CD4-positive, alpha-beta T cell treated with Interleukin-2 at 100 ng/mL for 4 hours (primary cell): Measurements from ENCODE around the gene NFU1.
"Not testable (repeated sequence)": the region's sequence is repeated elsewhere in the genome, so short reads cannot be mapped to it uniquely, and the experiment has no call there.

Experiments used
- DNase-seq: peaks from one replicate; pipeline ENCODE4 v3.0.0-alpha.2; 2020; ENCODE audit warnings: low spot score

Gene NFU1

GRCh38 chr2:69387770-69388481 lies 49.3 kb downstream of the NFU1 start:
- DNase-seq, result no peak

GRCh38 chr2:69386789-69387734 lies 50.2 kb downstream of the NFU1 start, which contains the start of gene GFPT1:
GFPT1 (minus strand) TSS chr2:69387227; CDS start chr2:69387071, 156 bp downstream.
- peak; percentile 91 for DNase-seq

- DNase-seq, result no peak
These were observed 50.9 kb downstream of the NFU1 start for GRCh38 chr2:69386360-69386759.

DNA sequence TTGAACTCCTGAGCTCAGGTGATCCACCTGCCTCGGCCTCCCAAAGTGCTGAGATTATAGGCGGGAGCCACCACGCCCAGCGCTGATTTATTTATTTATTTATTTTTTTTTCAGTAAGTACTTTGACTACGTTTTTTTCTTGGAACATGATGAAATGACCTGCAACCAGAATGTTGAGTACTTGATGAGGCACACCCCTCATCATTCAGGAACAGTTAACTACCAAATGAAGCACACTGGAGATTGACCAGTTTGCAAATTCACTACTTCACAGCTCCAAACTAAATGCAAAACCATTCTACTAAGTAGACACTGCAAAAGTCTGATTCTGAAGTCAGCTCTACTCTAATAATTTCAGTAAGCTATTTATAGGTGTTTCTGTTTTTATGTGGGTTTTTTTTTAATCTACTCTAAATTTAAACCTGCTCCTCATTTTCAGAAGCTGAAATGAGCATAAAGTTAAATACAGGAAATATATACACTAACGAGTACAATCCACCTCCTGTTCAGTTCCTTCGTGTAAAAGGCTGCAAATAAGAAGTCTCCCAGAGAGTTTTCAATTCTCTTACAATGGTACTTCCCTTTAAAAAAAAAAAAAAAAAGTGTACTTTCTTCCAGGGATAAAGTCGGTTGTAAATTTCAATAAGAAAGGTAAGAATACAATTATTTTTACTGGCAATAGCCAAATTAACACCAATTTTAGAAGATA lies 51.6 kb downstream of the NFU1 start:
- no peak for DNase-seq

DNA sequence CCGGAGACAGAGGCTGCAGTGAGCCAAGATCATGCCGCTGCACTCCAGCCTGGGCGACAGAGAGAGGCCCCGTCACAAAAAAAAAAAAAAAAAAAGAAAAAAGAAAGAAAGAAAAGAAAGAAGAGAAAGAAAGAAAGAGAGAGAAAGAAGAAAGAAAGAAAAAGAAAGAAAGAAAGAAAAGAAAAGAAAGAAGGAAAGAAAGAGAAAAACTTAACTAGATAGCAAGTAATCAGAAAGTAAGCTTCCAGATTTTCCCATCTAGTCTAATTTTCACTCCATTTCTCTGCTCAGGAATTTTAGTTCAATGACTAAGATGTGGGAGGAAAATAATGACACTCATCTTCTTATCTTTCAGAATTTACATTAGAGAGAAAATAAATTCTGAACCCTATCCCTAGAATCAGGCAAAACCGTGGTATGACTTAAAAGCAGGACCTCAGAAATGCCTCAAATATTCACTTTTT lies 52.6 kb downstream of the NFU1 start:
- no peak for DNase-seq

GRCh38 chr2:69383176-69383812 lies 53.9 kb downstream of the NFU1 start:
- DNase-seq, result no peak

DNA sequence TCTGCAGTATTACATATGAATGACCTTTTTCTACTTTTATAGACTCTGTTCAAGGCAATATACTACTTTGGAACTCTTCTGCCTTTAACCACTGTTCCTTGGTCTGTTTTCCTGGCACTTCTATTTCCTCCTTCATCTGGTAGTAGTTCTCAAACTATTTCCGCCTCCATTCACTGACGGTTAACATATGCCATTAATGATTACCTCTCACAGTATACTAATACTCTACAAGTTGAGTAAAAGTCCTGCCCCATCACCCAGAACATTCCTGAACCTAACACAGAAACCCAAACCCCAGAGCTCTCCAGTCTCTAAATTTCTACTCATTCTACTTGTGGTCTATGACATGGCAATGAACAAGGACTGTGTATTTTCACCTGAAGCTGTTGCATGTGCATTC lies 54.7 kb downstream of the NFU1 start:
- DNase-seq, result no peak

- DNase-seq, result no peak
These were observed 55.9 kb downstream of the NFU1 start for GRCh38 chr2:69381337-69381737.

DNA sequence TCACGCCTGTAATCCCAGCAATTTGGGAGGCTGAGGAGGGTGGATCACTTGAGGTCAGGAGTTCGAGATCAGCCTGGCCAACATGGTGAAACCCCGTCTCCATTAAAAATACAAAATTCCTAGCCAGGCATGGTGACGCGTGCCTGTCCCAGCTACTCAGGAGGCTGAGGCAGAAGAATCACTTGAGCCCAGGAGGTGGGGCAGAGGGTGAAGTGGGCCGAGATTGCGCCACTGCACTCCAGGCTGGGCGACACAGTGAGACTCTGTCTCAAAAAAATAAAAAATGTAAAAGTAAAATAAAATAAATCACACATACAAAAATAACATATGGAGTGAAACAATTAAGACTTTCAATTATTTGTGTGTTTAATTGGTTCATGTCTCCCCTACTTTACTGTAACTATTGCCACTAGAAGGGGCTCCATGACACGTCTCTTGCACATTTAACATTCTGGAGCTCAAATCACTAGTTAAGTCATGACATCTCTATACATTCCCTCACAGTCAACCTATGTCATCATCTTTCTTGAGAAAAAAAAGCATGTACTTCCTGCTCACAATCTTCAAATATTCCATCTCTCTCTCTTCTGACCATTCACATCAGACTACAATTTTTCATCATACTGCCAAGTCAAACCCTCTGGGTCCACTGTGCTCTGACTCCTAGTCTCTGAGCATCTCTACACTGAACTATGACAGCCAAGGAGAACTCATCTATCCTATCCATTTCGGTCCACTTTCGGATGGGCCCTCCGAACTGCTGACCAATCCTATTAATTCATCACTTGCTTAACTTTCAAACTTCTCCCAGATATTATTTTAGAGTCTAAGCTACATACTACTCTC lies 56.9 kb downstream of the NFU1 start:
- no peak for DNase-seq

DNA sequence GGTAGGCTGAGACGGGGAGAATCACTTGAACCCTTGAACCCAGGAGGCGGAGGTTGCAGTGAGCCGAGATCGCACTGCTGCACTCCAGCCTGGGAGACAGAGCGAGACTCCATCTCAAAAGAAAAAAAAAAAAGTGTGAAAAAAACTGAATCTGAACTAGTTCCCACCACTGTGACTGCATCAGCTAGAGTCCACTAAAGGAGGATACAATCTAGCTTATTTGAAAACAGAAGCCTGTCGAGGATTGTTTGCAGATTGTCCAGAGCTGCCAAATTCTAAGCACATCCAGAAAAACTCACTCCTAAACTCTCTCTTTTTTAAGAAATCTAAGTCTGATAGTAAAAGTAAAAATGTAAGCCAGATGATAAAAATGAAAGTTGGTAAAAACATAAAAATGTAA lies 60.8 kb downstream of the NFU1 start:
- DNase-seq, result no peak

- DNase-seq, result peak; percentile 55
These were observed 61.5 kb downstream of the NFU1 start for GRCh38 chr2:69375494-69376353.

- no peak for DNase-seq
These were observed 64.5 kb downstream of the NFU1 start for GRCh38 chr2:69372767-69373166.

- no peak for DNase-seq
These were observed 67.4 kb downstream of the NFU1 start for GRCh38 chr2:69369802-69370201.

DNA sequence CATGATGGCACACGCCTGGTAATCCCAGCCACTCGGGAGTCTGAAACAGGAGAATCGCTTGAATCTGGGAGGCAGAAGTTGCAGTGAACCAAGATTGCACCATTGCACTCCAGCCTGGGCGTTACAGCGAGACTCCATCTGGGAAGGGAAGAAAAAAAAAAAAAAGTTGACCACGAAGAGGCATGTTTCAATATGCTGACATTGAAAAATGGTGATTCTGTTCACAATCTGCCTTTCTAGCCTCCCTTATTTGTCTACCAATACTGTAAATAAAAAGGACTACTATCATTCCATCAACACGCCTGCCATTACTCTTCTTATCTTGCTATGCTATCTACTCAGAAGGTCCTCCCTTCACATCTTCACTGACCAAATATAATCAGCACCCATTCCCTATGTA lies 68.6 kb downstream of the NFU1 start:
- no peak for DNase-seq

DNA sequence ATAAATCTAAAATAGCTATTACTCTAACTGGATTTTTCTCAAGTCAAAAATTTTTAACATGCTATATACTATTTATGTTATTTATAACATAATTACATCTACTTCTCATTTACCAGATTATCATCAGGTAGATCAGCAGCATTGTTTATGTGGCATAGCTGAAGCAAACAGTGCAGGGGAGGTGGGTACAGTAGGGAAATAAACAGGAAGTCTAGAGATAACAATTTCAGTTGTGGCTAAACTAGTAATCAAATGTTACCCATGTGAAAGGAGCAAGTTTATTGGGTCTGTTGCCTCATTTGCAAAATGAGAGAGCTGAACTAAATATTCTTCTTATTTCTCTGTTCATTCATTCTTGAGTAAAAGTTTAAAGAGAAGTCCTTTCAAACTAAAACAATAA lies 77.9 kb downstream of the NFU1 start:
- no peak for DNase-seq

DNA sequence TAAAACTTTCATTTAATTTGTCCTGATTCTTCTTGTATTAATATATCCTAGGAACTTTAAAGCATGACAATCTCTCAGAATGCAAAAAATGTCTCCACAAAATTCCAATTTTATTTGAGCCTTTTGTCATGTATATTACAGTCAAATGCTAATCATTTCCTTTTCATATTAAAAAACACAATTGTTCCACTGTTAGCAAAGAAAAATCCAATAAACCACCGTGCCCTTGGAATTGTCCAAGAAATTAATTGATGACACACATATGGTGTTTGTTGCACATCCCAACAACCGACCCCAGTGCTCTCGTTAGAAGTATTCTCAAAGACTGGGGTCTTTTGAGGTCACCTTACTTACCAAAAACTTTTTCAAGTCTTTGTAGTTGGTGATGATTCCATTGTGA lies 78.3 kb downstream of the NFU1 start:
- DNase-seq, result no peak

- DNase-seq, result no peak
These were observed 80.8 kb downstream of the NFU1 start for GRCh38 chr2:69356471-69356870.

DNA sequence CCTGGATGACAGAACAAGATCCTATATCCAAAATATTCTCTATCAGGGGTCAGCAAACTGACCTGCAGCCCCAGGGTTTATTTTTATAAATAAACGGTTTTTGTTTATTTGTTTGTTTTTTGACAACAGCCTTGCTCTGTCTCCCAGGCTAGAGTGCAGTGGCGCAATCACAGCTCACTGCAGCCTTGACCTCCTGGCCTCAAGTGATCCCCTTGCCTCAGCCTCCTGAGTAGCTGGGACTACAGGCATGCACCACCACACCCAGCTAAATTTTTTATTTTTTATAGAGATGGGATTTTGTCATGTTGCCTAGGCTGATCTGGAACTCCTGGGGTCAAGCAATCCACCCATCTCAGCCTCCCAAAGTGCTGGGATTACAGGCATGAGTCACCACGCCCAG lies 82.3 kb downstream of the NFU1 start:
- not testable (repeated sequence) for DNase-seq

GRCh38 chr2:69353360-69353759 lies 83.9 kb downstream of the NFU1 start:
- no peak for DNase-seq

GRCh38 chr2:69348781-69349180 lies 88.5 kb downstream of the NFU1 start:
- DNase-seq, result no peak
